ENCODE measurements around the gene PDGFRA. TPM values are rescaled to one million over a fixed set of nuclear protein-coding genes. Genes with fewer than 3 reads are reported as not detected.

PDGFRA gene
- total RNA-seq, 4 donors from 2014 or later: 95.2 to 181 (median 114) TPM

- peak overlapping the region; percentile 47 to 71 (median 58) for H3K4me3 ChIP-seq
- 18% methylated on average over 19 of the region's 47 CpGs for WGBS
- no peaks in the 10 kb centered on the region for H3K9me3 ChIP-seq
- no peak for DNase-seq (ENCODE audit: extremely low spot score)
- H3K36me3 ChIP-seq: no peaks in the 10 kb centered on the region
- peak overlapping the region; percentile 51 to 73 (median 69) for H3K27ac ChIP-seq (replicated peaks in 1 of 4)
- H3K4me1 ChIP-seq: peaks cover 44 to 64% (median 53%) of the 10 kb centered on the region in 4 donors
- intact Hi-C loops (cut with DNase I): loop anchor here (10.0 kb wide), 2 partner anchors 522 to 742 kb away; no protein-coding TSS in a partner anchor
- peaks cover 16 to 98% (median 65%) of the 10 kb centered on the region in 4 donors for H3K27me3 ChIP-seq
- peak; percentile 25 for TF ChIP-seq POLR2A (IDR thresholded peaks at IDR 0.05; ENCODE audit: low read depth)
- TF ChIP-seq, protein P1, sequence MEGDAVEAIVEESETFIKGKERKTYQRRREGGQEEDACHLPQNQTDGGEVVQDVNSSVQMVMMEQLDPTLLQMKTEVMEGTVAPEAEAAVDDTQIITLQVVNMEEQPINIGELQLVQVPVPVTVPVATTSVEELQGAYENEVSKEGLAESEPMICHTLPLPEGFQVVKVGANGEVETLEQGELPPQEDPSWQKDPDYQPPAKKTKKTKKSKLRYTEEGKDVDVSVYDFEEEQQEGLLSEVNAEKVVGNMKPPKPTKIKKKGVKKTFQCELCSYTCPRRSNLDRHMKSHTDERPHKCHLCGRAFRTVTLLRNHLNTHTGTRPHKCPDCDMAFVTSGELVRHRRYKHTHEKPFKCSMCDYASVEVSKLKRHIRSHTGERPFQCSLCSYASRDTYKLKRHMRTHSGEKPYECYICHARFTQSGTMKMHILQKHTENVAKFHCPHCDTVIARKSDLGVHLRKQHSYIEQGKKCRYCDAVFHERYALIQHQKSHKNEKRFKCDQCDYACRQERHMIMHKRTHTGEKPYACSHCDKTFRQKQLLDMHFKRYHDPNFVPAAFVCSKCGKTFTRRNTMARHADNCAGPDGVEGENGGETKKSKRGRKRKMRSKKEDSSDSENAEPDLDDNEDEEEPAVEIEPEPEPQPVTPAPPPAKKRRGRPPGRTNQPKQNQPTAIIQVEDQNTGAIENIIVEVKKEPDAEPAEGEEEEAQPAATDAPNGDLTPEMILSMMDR (IDR thresholded peaks at IDR 0.05): no peak
- peak; percentile 53 to 81 for TF ChIP-seq POLR2AphosphoS5 (IDR thresholded peaks at IDR 0.05)
- TF ChIP-seq EP300 (IDR thresholded peaks at IDR 0.05): no peak
Observed at GRCh38 chr4:54226404-54227255, 2.5 kb upstream of the PDGFRA start.

- Histone ChIP-seq H3K27me3 (peaks cover 16 to 98% (median 73%) of the 10 kb centered on the region in 4 donors), H3K9me3 (no peaks in the 10 kb centered on the region), H3K36me3 (no peaks in the 10 kb centered on the region), H3K27ac (replicated peaks in 1 of 4) (peak overlapping the region; percentile 51 to 71 (median 60)), H3K4me1 (peaks cover 53 to 72% (median 61%) of the 10 kb centered on the region in 4 donors), H3K4me3 (peak overlapping the region; percentile 47 to 71 (median 58))
- intact Hi-C loops (cut with DNase I): loop anchor here (10.0 kb wide), 2 partner anchors 523 to 743 kb away; no protein-coding TSS in a partner anchor
- no peak for DNase-seq (ENCODE audit: extremely low spot score)
- TF ChIP-seq POLR2AphosphoS5 (IDR thresholded peaks at IDR 0.05) (no peak), POLR2A (IDR thresholded peaks at IDR 0.05; ENCODE audit: low read depth) (no peak), EP300 (IDR thresholded peaks at IDR 0.05) (no peak)
- TF ChIP-seq, protein P1 (IDR thresholded peaks at IDR 0.05): no peak
- 3% methylated on average over 29 of the region's 36 CpGs for WGBS
Observed at GRCh38 chr4:54227256-54228055, 1.6 kb upstream of the PDGFRA start.

DNA sequence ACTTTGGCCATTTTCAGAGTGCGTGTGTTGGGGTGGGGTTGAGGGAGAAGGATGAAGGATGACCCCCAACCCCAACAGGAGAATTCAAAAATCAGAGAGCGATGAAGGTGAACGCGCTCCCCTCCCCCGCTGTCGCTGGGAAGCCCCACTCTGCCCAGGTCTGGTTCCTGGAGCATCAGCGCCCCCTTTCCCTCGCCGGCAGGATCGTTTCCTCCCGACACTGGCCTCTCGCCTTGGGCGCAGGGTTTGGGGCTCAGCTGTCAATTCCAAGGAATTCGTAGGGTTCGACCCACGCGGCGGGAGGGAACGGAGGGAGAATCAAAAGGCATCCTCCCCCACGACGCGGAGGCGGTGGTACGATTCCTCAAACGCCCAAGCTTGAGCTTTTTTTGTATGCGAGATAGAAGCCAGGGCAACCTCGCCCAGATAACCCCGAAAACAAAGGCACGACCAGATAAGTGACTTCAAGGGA lies 1.0 kb upstream of the PDGFRA start:
- intact Hi-C loops (cut with DNase I): loop anchor here (10.0 kb wide), 2 partner anchors 523 to 743 kb away; no protein-coding TSS in a partner anchor

GRCh38 chr4:54228546-54228945 lies 547 bp upstream of the PDGFRA start:
- Histone ChIP-seq H3K9me3 (no peaks in the 10 kb centered on the region), H3K36me3 (no peaks in the 10 kb centered on the region), H3K4me3 (peak overlapping the region; percentile 47 to 71 (median 58)), H3K4me1 (peaks cover 60 to 83% (median 72%) of the 10 kb centered on the region in 4 donors), H3K27me3 (peaks cover 16 to 100% (median 82%) of the 10 kb centered on the region in 4 donors), H3K27ac (replicated peaks in 1 of 4) (peak overlapping the region; percentile 51 to 71 (median 52))
- 16% methylated on average over 8 of the region's 8 CpGs for WGBS
- TF ChIP-seq EP300 (IDR thresholded peaks at IDR 0.05): no peak
- TF ChIP-seq, protein P1 (IDR thresholded peaks at IDR 0.05): no peak
- TF ChIP-seq POLR2A (IDR thresholded peaks at IDR 0.05; ENCODE audit: low read depth): no peak
- no peak for TF ChIP-seq POLR2AphosphoS5 (IDR thresholded peaks at IDR 0.05)
- intact Hi-C loops (cut with DNase I): loop anchor here (10.0 kb wide), 2 partner anchors 524 to 744 kb away; no protein-coding TSS in a partner anchor
- no peak for DNase-seq (ENCODE audit: extremely low spot score)

More for the DNA sequence above, 1.0 kb upstream of the PDGFRA start:
- H3K27me3 ChIP-seq: peaks cover 16 to 100% (median 80%) of the 10 kb centered on the region in 4 donors
- DNase-seq (ENCODE audit: extremely low spot score): peak; percentile 95
- peak overlapping the region; percentile 51 to 71 (median 60) for H3K27ac ChIP-seq (replicated peaks in 1 of 4)
- peak overlapping the region; percentile 47 to 71 (median 58) for H3K4me3 ChIP-seq
- TF ChIP-seq POLR2AphosphoS5 (IDR thresholded peaks at IDR 0.05) (peak; percentile 25 to 50), EP300 (IDR thresholded peaks at IDR 0.05) (no peak), POLR2A (IDR thresholded peaks at IDR 0.05; ENCODE audit: low read depth) (no peak)
- TF ChIP-seq, protein P1 (IDR thresholded peaks at IDR 0.05): peak; percentile 41 to 61 (median 52)
- H3K36me3 ChIP-seq: no peaks in the 10 kb centered on the region
- 5% methylated on average over 26 of the region's 29 CpGs for WGBS
- H3K4me1 ChIP-seq: peaks cover 59 to 78% (median 67%) of the 10 kb centered on the region in 4 donors
- H3K9me3 ChIP-seq: no peaks in the 10 kb centered on the region
